HG03280 (cell line): ENCODE measurements around the gene IFNG-AS1.

Experiments used
- ATAC-seq: cut with Tn5 transposase; IDR thresholded peaks from one replicate; pipeline ENCODE4 v1.9.1; 2021; ENCODE audit warnings: mild to moderate bottlenecking, moderate library complexity; ENCODE audit not compliant: unreplicated experiment

Gene IFNG-AS1

DNA sequence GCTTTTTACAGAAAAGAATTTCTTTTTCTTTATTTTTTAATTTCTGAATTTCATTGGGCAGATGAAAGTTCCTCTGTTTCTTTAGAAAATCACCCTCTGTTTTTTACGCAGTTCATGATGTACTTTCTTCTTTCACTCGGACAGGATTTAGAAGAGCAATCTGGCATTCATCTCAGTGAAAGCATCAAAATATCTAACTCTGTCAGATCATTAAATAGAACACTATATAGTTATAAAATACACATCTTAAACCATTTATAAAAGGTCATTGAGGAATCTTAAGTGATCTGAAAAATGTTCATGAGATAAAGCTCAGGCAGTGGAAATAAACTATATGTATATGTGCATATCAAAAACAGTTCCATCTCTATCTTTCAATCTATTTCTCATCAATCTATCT, 3.9 kb downstream of the IFNG-AS1 start:
- no peak for ATAC-seq

DNA sequence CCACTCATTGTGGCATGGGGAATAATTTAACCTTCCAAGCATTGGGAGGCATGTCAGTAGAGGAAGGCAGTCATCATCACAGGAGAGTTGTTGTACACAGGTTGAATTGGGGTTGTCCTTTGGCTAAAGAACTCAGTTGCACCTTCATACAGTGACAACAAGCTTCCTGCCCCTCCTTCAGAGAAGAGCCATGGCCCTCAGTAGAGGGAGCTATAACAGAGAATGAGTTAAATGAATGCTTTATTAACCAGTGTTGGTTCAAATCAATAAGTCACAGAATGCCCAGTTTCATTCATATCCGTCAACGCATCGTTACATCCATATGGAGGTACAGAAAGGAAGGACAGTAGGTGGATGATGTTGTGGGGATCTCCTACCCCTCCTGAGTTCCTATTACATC, 4.8 kb downstream of the IFNG-AS1 start:
- ATAC-seq: no peak

DNA sequence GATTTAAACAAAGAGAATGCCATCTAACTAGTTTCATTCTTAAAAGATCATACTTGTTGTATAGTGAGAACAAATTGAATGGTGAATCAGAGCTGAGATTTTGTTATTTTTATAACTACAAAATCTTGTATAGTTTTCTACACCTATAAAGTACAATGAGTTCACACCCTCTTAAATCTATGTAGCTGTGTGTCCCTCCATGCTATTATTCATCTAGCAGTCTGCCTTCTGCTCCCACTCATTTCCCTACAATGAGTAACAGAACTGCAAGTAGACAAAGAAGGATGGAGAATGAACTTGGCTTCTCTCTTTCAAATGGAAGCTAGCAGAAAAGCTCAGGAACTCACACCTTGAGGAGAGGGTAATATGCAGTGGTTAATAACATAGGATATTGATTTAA, 7.1 kb downstream of the IFNG-AS1 start:
- ATAC-seq: no peak

DNA sequence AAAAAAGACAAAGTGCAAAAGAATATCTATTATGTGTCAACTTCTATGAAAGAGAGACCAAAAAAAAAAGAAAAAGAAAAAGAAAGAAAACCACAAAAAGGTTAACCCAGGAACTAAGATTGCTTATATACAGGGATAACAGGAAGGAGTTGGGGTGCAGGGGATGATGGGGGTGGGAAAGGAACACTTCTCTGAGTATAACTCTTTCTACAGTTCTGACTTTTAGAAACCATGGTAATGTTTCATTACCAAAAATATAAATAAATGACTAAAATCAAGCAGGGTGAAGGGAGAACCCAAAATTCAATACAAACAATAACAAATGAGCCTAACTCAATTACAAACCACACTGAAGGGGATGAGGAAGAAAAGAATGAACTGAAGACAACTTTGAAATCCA, 9.1 kb downstream of the IFNG-AS1 start:
- no peak for ATAC-seq

DNA sequence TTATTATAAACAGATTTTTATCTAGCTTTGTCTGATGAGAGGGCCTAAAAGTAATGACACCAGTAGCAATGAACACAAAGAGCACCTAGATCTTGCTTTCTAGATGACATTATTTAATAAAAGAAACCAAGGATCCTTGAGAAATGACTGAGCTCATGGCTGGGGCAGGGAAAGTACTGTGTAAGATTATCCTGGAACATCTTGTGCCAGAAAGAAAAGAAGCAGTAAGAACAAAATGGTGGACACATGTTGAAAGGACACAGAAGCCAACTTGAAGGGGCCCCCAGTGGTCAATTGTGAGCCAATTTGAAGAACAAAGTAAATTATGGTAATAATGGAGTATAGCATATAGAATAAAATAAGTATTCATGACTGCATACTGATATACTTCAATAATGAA, 10.0 kb downstream of the IFNG-AS1 start:
- ATAC-seq: no peak

DNA sequence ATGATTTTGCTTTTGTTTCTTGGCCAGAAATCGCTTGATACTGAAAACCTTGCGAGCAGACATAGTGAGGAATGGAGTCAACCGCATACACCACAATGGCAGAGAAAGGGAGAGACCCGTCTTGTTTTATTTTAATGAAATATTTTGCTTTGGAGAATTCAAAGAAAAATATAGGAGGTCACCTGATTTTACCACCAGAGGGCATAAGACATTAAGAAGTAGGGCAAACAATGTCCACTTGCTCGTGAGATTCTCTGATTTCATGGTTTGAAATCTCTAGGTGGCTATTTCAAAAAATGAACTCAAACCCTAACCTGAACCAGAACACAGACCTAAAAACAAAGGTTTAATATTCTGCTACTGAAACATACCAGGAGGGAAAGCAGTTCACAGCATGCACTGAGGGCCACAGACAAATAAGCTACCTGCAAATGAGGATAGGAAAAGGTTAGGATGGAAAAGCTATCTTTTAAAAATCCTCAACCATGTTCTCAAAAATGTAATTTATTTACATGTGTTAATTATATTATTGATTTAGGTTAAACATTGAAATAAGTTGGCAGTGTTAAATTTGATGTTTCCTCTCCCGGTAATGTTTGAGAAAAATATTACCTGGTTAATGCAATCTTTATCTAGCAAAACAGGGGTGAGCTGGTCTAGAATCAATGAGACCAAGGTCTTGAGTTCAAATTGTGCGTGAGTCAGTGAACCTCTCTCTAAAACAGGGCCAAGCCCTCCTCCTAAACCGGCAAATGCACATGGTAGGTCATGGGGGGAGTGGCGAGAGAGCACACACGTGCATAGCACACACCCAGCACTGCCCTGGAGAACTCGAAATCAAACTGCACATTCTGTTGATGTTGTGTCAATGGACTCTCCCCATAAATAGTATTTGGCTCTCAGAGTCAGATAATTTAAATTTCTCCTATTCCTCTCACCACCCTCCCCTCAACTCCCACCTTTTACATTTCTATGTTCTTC, 12.5 kb downstream of the IFNG-AS1 start:
- ATAC-seq: no peak

DNA sequence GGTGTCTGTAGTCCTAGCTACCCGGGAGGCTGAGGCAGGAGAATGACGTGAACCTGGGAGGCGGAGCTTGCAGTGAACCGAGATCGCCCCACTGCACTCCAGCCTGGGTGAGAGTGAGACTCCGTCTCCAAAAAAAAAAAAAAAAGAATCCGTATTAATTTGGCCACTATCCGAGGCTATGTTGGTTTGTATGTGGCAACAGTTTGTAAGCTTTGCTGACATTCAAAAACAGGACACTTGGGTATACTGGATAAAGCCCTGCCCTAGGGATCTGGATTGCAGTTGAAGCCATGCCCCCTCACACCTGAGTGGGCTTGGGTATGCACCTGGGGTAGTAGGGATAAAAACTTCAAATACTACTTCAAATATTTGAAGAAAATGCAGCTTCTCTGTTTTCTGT, 14.5 kb downstream of the IFNG-AS1 start:
- ATAC-seq: no peak

DNA sequence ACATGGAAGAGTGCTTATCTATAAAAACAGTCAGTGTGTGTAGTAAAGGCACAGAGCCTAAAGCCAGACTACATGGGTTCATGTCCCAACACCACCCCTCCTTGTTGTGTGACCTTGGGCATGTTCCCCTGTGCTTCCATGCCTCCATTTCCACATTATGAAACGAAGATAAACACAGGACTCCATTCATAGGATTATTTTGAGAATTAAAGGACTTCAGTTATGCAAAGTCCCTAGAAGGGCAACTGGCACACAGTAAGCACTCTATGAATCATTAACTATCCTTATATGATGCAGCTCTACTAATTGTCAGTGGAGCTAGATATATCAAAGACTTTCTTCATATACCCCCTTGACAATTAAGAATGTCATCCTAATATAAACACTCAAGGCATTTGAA, 17.8 kb downstream of the IFNG-AS1 start:
- no peak for ATAC-seq

DNA sequence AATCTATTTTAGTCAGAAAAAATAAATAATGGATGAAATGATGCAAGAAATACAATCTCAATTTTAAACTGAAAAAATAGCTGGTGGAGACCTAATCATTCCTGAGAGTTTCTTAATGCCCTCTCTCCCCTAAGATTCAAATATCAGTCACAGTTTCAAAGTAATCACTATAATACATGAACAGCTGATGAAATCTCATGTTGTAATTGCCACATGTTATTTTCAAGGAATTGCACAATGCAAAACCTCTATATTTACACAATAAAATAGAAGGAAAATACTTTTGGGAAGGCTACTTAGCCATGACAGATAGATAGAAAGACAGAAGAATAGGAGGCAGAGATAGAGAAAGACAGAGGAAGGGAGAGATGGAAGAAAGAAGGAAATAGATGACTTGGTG, 18.2 kb downstream of the IFNG-AS1 start:
- no peak for ATAC-seq

DNA sequence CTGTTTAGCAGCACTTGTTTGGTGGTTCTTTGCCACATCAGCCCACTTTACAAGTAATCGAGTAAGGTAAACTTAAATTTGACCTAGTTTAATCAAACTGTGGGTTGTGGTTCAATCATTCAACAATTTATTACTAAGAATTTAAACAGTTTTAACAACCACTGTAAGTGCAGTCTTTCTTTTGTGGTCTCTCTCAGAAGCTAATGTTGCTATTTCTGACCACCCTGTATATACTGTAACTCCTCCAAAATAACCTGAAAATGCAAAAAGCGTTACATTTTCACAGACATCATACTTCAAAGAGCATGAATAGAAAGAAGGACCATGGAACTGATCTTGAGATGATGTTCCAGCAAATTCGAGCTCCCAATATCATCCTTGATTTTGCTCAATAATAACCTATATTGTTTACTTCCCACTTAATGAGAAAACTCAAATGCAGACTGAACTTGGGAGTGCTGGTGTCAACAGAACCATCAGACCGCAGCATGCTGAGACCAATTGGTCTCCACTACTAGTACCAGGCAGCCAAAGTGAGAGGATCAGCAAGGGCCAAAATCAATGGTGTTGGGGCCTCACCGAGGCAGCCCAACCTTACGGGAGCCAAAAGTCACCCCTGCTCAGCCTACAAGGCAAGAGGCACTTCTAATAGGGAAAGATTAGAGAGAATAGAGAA, 22.1 kb downstream of the IFNG-AS1 start:
- no peak for ATAC-seq

DNA sequence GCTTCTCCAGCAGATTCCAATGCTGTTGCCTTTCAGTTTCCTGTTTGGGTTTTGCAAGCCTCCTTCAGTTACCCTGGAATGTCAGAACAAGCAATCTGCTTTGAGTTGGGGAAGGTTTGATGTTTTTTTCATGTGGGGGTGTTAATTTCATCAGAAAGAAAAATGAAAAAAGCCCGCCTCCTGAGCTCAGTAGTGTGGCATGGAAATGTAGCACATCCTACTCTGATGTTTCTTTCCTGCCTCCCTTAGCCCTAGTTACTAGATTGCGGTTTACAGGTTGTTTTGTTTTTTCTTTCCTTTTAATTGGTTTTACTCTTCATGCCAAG, 22.6 kb downstream of the IFNG-AS1 start:
- no peak for ATAC-seq

DNA sequence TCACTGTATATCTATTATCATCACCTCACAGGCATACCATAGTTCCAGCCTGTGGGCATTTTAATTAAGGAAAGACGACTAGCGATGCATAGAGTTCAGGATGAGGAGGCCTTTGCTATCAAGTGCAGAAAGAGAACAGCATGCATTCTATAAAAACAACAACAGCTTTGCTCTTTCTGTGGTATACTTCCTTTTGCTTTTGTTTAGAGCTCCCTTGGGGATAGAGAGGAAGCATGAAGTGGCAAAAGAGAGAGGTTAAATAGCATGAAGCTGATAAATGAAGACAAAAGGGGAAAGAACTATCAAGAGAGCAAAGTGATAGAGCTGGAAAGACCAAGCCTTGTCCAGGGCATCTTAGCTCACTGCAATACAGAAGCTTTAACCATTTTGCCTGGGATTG, 23.5 kb downstream of the IFNG-AS1 start:
- ATAC-seq: peak; percentile 58

DNA sequence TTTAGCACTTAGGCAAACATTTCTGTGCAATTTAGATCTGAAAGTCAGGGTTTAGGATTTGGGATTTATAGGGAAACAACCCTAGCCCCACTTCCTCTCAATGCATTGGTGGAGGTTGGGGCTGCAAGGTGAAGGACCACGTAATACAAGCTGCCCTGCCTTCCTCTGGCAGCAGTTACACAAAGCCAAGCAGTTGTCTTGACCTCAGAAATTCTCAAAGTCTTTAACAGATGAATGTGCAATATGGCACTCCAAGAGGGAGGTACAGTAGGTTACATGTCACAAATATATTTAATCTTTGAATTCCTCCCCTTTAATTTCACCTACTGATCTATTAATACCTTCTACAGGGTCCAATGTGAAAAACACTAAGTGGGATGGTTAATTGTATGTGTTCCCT, 23.9 kb downstream of the IFNG-AS1 start:
- no peak for ATAC-seq

DNA sequence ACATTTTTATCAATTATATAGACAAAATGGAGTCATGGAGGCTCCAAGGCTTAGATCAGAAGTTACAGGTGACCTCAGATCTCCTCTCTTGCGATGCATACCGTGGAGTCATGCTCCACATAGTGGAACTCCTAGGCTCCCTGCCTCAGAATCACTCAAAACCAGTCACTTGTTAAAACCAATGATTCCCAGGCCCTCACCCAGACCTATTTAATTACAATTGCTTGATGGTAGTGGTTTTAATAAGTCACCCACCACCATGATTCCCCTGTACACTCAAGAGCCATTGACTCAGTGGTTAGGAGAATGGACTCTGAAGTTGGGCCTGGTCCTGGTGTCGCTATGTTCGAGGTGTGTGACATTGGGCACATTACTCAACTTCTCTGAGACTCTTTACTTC, 26.9 kb downstream of the IFNG-AS1 start:
- ATAC-seq: no peak

DNA sequence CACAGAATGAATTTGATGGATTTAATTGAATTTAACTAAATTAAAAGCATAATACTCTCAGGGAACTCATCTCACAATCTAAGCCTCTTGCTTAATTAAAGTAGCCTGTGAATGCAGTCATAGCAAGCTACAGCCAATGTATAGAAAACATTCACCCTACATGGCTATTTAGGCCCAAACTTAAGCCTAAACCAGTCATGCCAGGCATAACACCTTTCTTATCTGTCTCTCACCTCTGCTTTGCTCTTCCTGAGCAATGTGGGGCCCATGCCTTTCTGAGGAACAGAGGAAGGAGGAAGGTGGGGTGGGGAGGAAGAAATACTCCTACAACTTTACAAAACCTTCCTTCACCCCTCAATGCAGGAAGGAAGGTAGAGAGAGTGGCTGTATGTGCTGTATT, 29.1 kb downstream of the IFNG-AS1 start:
- ATAC-seq: no peak

DNA sequence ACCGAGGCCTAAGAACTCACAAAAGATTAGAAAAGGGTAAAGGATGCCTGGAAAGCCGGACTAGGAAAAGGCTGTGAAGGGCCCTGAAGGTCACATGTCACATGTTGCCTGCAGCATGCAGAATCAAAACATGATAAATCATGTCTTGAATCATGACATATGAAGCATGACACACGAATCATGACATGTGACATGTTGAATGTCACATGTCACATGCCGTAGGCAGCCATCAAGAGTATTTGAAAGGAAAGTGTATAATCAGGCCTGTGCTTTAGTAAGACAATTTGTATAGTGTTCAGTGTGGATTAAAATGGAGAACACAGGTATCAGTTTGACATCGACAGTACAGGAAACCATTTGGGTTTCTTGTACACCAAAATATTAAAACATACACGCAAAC, 30.8 kb downstream of the IFNG-AS1 start:
- ATAC-seq: no peak

DNA sequence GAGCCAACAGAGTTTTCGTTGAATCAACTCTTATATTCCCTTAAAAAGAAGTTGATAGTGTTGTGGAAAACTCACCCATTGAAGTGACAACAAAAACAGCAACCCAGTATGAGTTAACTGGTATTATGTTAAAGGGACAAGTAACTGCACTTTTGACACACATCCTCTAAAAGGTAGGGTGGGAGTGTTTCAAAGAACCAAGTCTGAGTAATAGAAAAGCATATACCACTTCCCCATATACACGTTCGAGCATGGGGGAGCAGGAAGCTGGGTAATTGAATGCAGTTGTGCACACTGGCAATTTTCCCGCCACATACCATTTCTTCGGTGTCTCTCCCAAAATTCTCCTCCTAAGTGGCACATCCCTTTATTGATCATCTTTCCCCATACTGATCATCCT, 31.5 kb downstream of the IFNG-AS1 start:
- ATAC-seq: no peak

DNA sequence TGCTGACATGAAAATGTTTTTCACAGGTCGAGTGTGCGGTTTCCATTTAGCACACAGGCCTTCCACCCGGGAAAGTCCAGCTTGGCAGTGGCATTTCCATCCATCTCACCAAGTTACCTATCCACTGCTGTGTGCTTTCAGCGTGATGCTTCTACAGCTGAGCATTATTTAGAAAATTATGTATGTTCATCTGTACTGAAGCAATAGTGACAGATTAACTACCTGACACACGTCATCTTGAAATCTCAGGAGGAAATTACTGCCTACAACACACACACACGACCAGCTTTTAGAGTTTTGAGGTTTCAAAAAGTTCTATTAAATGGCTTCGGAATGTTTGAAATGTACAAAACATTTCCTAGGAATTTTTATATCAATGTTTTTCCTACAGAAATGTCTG, 39.4 kb downstream of the IFNG-AS1 start:
- no peak for ATAC-seq

DNA sequence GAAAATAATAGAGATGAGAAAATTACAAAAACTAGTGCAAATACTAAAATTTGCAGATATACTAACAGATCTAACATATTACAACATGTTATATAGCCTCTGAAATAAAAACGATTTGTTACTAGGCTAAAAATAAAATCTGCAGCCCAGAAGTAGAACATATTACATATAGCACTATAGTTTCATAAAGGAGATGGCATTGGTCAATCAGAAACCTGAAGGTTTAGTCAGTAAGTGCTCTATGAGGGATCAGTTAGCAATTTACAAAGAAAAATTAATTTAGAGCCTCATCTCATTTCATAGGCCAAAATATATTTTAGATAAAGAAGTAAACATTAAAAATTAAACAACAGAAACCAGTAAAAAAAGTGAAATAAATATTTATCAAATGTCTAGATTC, 41.0 kb downstream of the IFNG-AS1 start:
- ATAC-seq: no peak

DNA sequence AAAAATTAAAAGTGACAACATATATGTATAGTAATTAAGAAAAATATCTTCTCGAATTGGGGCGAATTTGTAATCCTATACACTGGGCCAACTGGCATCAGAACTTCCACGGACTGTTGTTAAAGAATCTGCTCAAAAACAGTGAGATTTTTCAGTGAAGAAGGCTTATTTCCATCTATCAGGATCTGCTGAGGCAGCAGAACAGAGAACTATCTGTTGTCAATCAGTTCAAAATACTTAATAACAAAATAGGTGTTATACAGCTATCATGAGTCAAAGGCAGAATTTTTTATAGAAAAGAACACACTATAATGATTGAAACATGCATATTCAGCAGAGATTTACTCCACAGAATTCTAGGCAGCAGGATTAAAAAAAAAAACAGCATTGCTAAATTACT, 41.9 kb downstream of the IFNG-AS1 start:
- ATAC-seq: no peak

DNA sequence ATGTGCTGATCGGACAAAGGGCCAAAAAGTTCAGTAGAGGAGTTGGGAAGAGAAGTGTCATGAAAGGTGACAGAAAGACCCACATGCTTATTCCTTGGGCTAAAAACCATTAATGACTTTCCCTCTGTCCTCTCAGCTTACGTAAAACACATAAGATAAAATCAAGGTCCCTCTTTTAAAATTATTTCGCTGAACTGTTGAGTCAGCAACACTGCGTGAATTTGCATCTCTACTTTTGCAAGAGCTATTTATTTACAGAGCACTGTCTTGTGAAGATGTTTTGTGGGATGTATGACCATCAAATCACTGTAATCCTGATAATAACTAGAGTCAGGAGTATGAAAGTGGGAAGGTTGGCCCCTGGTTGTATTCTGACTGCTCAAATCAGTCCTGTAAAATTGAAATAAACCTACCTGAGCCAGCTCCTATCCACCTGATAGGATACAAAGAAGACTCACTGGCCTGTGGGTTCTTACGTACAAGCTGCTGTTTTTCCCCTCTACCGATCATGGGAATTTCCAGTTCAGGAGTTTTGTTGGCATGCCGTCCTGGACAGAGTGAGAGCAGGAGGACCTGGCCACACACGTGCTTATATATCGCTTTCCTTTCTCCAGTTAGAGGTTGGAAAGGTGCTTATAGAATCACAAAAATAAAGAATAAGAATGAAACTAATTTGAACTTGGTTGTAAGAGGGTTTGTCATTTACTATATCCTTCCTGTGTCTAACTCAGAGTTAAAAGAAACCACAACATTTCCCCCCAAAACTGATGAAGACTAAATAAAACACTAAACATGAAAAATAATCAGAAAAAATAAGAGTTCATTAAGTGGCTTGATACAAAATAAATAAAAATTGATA, 42.9 kb downstream of the IFNG-AS1 start:
- no peak for ATAC-seq

DNA sequence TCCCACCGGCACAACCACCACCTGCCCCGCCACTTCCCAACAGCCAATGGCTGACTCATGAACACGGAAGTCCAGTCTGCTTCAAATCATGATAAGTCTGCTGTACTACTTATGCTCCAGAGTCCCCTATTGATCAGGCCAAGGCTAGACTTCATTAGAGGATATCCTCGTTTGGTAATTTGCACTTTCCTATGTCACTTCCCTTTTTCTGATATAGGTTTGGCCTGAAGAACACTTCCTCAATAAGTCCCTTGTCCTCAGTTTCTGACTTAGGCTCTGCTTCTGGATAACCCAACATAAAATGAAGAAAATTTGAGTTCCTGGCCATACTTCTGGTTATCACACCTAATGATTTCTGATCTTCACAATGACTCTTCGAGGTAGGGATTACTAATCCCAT, 45.3 kb downstream of the IFNG-AS1 start:
- ATAC-seq: no peak
